GM12801 (cell line): ENCODE data around the gene ARHGEF10L.

Experiments
- TF ChIP-seq, protein P1 (sequence below): IDR thresholded peaks from one replicate; pipeline ENCODE4 v1.5.1; 2011; ENCODE audit warnings: control low read depth; ENCODE audit not compliant: insufficient read length; ENCODE audit errors: extremely low read depth

The ARHGEF10L gene

DNA sequence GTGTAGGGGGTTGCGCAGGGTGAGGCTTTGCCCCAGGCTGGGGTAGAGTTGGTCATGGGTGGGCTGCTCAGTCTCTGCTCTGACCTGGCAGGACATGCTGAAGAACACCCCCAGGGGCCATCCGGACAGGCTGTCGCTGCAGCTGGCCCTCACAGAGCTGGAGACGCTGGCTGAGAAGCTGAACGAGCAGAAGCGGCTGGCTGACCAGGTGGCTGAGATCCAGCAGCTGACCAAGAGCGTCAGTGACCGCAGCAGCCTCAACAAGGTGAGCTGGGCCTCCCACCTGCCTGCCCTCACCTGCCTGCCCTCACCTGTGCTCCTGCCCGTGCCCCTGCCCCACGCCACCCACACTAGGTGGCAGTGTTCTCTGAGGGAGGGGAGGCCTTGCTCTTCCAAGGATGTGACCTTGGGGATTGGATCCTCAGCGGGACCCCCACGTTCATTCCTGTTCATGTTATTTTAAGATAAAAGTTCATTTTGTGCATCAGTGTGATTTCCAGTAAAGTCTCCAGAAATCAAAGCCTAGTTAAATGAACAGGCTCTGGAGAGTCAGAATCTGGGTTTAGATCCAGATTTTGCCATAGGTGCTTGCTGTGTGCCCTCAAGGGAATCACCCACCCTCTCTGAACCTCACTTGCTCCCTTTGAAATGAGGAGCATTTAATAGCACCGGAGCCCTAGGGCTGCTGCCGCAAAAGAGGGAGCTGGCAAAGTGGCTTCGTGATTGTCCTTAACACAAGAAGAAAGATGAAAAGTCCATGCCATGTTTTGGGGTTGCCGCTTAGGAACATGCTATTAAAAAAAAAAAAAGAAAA, 87.9 kb downstream of the ARHGEF10L start:
- TF ChIP-seq, protein P1, sequence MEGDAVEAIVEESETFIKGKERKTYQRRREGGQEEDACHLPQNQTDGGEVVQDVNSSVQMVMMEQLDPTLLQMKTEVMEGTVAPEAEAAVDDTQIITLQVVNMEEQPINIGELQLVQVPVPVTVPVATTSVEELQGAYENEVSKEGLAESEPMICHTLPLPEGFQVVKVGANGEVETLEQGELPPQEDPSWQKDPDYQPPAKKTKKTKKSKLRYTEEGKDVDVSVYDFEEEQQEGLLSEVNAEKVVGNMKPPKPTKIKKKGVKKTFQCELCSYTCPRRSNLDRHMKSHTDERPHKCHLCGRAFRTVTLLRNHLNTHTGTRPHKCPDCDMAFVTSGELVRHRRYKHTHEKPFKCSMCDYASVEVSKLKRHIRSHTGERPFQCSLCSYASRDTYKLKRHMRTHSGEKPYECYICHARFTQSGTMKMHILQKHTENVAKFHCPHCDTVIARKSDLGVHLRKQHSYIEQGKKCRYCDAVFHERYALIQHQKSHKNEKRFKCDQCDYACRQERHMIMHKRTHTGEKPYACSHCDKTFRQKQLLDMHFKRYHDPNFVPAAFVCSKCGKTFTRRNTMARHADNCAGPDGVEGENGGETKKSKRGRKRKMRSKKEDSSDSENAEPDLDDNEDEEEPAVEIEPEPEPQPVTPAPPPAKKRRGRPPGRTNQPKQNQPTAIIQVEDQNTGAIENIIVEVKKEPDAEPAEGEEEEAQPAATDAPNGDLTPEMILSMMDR, result no peak

DNA sequence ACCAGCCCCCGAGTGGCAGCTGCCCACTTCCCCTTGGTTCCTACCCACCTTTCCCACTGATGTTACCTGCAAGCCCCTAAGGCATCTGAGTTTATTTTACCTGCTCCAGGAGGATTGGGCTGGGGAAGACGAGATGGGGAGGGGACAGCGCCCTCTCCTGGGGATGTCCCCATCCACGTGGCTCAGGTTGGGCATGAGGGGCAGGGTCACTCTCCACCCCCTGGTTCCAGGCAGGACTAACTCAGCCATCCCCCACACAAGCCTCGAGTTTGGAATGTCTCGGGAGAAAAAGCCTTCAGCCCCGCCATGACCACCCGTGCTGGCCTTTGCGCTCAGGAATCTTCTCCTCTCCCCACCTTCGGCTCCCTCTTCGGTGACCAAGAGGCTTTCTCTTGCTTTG, 90.0 kb downstream of the ARHGEF10L start:
- TF ChIP-seq, protein P1, result no peak

DNA sequence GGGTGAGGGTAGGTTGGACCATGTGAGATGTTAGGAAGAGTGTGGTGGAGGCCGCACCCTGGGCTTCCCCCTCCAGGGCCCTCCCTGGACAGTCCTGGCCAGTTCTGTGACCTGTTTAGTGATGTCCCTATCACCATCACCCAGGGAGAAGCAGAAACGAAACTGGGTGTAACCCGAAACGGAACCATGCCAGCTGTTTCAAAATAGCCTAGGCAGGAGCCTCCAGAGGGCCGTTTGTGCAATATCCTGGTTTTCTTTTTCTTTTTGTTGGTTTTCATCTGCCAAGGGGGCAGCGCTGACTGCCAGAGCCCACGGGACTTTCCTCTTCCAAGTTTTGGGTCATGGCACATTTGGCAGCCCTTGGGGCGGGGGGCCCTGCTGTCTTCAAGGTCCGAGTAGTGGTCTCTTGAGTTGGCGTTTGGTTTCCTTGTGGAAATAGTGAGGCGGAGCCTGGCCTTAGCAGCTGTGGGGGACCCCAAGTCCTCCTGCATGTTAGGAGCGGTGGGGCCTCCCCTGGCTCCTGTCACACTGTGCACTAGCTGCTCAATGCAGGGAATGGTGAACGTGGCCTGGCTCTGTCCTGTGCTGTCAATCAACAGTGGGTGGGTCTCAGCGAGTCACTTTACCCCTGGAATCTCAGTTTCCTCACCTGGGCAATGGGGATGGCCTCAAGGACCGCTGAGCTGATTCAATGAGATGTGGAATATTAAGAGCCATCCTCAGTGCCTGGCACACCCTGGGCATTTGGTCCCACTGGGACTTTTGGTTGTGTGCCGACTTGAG, 90.7 kb downstream of the ARHGEF10L start:
- TF ChIP-seq, protein P1, result no peak

DNA sequence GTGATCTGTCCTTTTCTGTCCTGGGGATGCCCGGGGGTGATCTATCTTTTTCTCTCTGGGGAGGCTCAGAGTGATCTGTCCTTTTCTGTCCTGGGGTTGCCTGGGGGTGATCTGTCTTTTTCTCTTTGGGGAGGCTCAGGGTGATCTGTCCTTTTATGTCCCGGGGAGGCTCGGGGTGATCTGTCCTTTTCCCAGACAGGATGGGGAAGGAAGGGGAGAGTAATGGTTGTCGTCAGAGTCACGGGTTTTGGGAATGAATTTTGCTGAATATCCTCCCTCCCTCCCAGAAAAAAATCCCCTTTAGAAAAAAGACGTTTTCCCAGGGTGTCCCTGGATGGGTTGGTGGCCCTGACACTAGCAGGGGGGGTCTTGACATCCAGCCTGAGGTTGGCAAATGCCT, 91.5 kb downstream of the ARHGEF10L start:
- TF ChIP-seq, protein P1, result no peak

DNA sequence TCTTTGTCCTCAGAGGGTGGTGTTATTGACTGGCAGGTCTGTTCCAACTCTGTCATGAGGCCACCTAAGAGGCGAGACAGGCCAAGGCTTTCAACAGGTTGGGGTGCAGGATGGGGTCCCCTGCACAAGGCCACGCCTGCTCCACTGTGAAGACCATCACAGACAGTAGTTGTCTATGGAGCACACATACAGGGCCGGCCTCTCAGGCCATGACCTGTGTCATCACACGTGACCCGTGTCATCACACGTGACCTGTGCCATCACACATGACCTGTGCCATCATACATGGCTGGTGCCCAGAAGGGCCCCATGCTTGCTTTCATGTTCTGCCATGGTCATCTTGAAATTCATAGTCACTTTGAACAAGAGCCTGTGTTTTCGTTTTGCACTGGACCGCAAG, 91.9 kb downstream of the ARHGEF10L start:
- TF ChIP-seq, protein P1, result no peak

DNA sequence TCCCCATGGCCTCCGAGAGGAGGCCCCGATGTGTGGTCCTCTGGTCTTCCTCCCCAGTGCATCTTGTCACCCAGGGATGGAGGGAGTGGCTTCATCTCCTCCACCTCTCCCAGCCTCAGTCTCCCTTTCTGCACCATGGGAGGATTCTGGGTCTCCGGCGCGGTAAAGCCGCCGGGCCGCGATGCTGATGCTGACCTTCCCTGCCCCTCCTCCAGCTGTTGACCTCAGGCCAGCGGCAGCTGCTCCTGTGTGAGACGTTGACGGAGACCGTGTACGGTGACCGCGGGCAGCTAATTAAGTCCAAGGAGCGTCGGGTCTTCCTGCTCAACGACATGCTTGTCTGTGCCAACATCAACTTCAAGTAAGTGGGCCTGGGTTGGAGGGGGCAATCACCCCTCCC, 92.6 kb downstream of the ARHGEF10L start:
- TF ChIP-seq, protein P1, result no peak

DNA sequence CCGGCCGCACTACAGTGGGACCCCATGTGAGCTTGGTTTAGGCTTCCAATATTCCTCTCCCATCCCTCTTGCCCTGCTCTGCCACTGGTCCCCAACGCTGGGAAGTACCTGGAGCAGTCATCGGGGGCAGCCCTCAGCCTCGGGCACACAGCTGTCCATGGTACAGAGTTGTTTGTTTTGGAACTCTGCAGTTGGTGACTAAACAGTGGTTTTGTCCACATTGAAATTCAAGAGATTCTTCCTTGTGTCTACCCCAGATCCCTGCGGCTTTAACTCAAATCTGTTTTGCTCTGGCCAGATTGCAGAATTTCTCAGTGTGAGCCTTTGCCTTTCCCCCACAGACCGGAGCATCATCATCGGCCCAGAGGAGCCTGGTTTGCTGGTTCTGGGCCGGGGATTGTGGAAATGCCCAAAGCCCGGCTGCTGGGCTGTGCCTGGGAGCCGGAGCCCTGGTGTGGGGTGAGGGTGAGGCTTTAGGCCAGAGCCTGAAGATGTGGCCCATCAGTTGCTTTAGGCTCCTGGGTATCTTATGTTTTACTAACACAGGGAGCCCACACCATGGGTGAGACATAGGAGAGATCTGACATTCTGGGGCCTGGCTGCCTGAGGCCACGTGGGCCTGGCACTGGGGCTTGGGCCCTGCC, 93.2 kb downstream of the ARHGEF10L start:
- TF ChIP-seq, protein P1, result no peak
